HuH-7.5 (cell line): Measurements from ENCODE around the gene SCG5.
"Not testable (repeated sequence)": the region's sequence is repeated elsewhere in the genome, so short reads cannot be mapped to it uniquely, and the experiment has no call there.

ENCODE experiments used
- DNase-seq: peaks from one replicate; pipeline ENCODE4 v3.0.0; 2011; ENCODE audit warnings: low spot score

SCG5 gene

GRCh38 chr15:32641517-32642059 is at the start of gene SCG5:
SCG5 (plus strand) TSS chr15:32641710; CDS start chr15:32643593, 1,883 bp downstream.
- no peak for DNase-seq

GRCh38 chr15:32593151-32593550 is 48.4 kb upstream of the SCG5 start, which contains the start of gene GOLGA8N:
GOLGA8N (plus strand) TSS chr15:32593456.
- DNase-seq, result not testable (repeated sequence)

GRCh38 chr15:32609518-32609917 is 32.0 kb upstream of the SCG5 start:
- DNase-seq, result not testable (repeated sequence)

DNA sequence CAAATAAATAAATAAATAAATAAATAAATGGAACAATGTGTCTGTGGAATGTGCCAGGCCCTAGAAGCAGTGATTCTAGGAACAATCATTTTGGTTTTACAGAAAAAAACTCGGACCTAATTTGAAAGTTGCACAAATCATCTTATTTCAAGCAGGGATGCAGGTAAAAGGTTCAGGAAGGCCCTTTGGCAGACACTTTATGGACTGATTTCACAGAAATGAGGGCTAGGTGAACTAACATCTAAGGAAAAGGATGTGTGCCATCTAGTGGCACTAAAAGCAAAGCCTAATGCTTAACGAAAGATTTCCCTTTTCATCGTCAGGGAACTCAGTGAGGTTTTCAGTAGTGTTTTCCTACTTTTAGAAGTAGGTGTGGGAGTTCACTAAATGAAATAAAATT is 30.8 kb upstream of the SCG5 start:
- DNase-seq, result not testable (repeated sequence)

DNA sequence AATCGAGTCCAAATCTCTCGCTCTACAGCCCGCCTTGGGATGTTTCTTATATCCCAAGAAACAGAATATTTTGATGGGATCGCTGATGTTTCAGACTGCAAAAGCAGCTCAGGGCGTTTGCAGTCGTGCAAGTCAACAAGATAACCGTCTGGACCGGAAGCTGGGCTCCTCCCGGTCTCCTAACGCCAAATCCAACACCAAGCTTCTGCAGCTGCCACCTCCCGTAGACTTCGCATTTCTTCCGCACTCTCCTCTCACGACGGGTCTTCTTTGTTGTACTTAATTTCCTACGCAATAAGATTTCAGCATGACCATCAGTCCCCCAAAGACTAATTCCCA is 26.8 kb upstream of the SCG5 start:
- not testable (repeated sequence) for DNase-seq

- not testable (repeated sequence) for DNase-seq
Observed at GRCh38 chr15:32615051-32615870, 26.2 kb upstream of the SCG5 start, which contains the start of gene ARHGAP11A. ARHGAP11A (plus strand) TSS chr15:32615504; CDS start chr15:32616212, 708 bp downstream.

DNA sequence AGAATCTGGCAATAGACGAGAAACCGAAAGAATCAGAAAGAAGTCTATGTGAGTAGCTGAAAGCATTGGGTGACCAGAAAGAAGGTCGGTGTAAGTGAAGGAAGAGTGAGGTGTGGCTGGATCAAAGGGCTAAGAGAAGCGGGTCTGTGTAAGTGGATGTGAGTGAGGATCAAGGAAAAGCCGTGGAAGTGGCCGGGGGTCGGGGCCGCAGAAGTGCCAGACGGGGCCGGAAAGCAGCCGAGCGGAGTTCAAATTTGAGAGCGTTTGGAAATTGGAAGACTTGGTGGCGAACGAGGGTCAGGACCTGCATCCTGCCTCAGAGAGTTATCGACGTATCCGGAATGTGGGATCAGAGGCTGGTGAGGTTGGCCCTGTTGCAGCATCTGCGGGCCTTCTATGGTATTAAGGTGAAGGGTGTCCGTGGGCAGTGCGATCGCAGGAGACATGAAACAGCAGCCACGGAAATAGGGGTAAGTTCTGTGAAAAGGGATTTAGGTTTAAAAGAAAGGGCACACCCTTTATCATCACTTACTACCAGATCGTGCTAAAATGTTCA is 25.6 kb upstream of the SCG5 start:
- DNase-seq, result not testable (repeated sequence)

- no peak for DNase-seq
Observed at GRCh38 chr15:32636410-32636809, 5.1 kb upstream of the SCG5 start.

- DNase-seq, result no peak
Observed at GRCh38 chr15:32636908-32637567, 4.5 kb upstream of the SCG5 start.

DNA sequence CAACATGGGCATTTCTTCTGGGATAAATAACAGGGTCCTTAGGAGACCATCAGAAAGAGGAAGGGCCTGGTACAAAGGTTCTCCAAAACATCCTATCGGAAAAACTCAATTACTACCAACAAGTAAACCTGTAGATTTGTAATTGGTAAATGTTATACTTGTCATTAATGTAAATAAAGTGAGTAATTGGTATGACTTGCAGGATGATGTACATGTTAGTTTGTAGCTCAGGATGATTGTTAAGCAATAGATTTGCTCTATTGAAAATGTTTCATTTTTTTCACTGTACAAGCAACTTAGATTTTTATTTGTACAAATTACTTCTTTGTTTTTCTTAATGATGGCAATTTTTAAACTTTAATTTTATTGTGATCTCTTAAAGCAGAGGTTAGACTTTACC is 3.8 kb upstream of the SCG5 start:
- no peak for DNase-seq

DNA sequence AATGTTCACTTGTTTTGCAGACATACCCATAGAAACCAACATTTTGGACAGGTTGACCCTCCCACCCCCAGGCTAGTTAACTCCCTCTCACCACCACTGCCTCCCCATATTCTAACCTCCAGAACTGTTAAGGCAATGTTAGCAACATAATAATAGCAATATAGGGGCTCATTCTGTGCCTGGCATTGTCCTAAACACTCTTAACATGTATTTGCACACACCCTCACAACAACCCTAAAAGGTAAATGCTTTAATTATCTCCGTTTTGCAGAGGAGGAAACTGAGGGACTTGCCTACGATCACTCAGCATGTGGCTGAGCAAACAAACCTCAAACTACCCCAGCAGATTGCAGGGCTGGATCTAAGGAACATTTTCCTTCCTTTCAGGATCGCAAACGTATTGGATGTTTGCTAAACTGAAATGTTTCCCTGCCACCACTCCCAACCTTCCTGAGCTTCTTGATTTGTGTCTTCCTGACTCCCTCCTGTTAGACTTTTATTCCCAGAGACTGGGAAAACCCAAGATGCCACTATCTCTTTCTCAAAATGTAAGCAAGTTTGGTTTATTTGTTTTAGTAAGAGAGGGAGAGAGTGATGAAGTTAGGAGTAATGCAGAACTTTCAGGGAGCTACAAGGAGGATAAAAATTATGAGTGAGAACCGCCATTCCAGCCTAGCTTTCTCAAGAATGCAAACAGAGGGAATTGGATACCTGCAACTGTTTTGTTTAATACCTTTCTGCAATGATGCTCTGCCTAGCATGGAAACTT is 1.3 kb downstream of the SCG5 start:
- no peak for DNase-seq

GRCh38 chr15:32643907-32644445 is 2.5 kb downstream of the SCG5 start:
- no peak for DNase-seq

DNA sequence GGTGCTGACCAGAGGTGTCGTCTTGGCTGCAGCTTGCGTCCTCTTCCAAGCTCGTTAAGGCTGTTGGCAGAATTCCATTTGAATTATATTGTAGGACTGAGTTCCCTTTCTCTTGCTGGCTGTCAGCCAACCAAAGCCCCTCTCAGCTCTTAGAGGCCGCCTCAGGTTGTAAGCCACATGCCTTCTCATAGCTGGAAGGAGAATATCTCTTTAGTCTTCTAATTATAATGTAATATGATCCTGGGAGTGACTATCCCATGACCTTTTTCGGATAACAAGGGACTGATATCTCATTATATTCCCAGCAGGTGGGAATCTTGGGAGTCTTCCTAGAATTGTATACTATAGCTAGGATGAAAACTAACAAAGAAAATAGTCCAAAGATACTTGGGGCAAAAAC is 4.8 kb downstream of the SCG5 start:
- no peak for DNase-seq

GRCh38 chr15:32649342-32649741 is 7.8 kb downstream of the SCG5 start:
- DNase-seq, result peak; percentile 28

GRCh38 chr15:32651229-32651837 is 9.8 kb downstream of the SCG5 start:
- DNase-seq, result peak; percentile 48

DNA sequence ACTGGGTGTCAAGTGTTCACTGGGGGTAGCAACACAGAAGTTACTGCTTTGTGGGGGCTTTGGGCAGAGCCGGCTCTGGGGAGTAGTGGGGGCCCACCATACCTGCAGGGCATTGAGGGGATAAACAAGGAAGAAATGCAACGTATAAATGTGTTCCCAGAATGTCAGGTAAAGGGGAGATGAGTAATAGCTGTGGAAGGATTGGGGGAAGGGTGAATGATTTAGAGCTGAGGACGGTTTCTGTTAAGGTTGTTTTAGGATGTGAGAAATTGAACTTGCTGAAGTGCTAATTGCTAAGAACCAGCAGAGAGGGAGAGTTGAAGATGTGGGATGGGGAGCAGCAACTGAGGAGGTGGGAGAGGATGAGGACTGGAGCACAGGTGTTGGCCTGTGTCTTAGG is 10.7 kb downstream of the SCG5 start:
- DNase-seq, result no peak

DNA sequence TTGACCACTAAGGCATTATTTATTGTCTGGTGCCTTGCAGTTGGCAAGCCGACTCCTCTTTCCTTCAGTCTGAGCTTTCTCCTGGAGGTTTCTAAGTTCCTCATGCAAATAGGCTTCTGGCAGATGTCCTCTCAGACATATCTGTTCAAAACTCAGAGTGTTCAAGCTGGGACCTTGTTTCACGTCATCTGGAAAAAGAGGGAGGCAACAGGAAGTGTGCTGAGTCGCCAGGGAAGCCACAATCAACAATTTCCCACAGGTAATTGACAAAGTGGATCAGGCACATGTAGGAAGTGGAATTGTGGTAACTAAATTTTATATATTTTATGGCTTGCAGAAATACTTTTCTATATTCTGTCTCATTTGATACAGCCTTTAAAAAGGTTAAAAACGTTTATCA is 14.6 kb downstream of the SCG5 start:
- no peak for DNase-seq

DNA sequence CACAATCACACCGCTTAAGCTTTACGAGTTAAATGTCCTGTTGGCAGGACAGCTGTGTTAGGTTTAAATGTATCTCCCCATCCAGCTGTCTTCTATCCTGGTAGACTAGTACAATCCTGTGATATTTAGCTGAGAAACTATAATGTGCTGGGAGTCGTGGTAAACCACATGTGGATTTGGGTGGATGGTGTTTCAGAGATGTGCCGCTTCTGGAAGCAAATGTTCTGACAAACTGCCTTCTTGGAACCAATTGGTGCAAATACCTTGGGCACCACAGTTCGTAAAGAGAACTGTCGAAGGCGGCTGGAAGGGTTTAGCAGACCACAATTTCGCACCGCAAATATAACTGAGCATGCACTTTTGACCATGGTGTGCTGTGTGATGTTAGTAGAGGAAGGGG is 15.0 kb downstream of the SCG5 start:
- DNase-seq, result no peak

GRCh38 chr15:32657198-32657883 is 15.8 kb downstream of the SCG5 start:
- no peak for DNase-seq

GRCh38 chr15:32657941-32658340 is 16.4 kb downstream of the SCG5 start:
- DNase-seq, result no peak
